ENCODE results near the gene BBOX1. TPM values are rescaled to one million over a fixed set of nuclear protein-coding genes. Genes with fewer than 3 reads are reported as not detected.

BBOX1 gene, protein sequence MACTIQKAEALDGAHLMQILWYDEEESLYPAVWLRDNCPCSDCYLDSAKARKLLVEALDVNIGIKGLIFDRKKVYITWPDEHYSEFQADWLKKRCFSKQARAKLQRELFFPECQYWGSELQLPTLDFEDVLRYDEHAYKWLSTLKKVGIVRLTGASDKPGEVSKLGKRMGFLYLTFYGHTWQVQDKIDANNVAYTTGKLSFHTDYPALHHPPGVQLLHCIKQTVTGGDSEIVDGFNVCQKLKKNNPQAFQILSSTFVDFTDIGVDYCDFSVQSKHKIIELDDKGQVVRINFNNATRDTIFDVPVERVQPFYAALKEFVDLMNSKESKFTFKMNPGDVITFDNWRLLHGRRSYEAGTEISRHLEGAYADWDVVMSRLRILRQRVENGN
- under 1 TPM in 1 of 4 donors, not detected in 3; 0.55 TPM for total RNA-seq

DNA sequence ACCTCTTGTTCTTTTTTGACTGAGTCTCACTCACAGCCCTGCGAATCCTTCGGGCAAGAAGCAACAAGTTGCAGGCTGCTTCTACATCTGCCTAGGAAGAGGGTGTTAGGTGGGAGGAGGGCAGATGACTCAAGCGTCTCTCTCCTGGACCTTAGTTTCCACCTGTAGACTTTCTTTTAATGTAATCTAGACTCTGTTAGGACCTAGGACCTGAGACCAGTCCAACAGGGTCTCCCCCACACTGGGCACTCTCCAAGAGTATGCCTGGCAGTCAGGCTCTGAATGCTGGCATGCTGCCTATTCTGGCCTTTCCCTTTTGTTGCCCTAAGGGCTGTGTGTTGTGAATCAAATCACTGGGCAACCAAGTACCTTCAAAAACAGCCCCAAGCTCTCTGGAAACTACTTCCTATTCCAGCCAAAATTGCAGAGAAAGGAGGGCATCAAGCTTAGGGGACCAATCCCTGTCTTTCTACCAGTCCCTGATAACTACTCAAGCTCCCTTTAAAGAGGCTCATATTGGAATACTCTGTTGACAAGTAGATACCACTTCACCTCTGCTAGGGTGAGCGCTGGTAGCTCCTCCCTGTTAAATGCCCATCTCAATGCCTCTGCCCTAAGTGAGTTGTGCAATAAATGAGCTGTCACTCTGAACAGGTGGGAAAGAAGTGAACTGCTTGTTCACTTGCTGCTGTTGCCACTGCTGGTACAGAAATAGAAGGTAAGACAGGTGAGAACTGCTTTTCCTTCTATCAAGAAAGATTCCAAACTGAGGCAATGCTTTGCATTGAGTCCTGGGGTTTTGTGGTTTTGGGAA is at the start of gene BBOX1:
BBOX1 (plus strand) TSS at position 514 of the 814 bp plus-strand sequence. CDS start 14,616 bp downstream, outside the sequence.
- H3K27ac ChIP-seq, result no peak within 1 kb of the TSS

DNA sequence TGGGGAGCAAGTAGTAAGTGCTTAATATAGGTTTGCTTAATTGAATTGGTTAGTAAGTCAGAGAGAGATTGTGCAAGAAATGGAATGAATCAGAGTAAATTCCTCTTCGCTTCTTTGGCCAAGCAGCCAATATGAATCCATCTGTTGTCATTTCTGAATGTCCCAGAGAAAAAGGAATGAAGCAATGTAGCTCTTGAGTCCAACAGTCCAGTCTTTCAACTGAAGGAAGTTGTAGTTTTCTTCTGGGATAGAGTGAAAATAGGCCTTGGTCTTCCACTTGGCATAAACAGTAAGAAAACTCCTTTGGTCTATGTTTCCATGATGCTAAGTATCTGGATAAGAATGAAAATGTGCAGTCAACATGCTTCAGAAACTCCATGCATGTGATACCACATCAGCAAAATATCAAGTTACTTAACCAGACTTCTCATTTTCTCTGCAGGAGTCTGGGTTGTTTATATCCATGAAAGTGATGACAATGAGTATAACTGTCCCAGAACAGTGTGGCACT is 48.5 kb upstream of the BBOX1 start:
- no peak for TF ChIP-seq CTCF (IDR thresholded peaks at IDR 0.05)
- no peak for TF ChIP-seq POLR2A (IDR thresholded peaks at IDR 0.05)
- Histone ChIP-seq H3K27me3 (no peaks in the 10 kb centered on the region), H3K36me3 (no peaks in the 10 kb centered on the region), H3K27ac (peak overlapping the region; percentile 50 to 74), H3K4me3 (no peak overlapping the region), H3K4me1 (peaks cover 0 to 5% of the 10 kb centered on the region in 2 donors), H3K9me3 (no peaks in the 10 kb centered on the region)
- DNase-seq, result peak in 1 of 2 donors; percentile 33
- intact Hi-C loops (cut with DNase I; ENCODE audit: low total_unique reads), result no loop called here

More for the DNA sequence above, at the start of gene BBOX1:
- H3K4me1 ChIP-seq, result no peaks in the 10 kb centered on the region
- no peaks in the 10 kb centered on the region for H3K36me3 ChIP-seq
- H3K27me3 ChIP-seq, result no peaks in the 10 kb centered on the region
- peak in 1 of 2 donors; percentile 35 for DNase-seq
- intact Hi-C loops (cut with DNase I; ENCODE audit: low total_unique reads), result no loop called here
- TF ChIP-seq CTCF (IDR thresholded peaks at IDR 0.05) (no peak), POLR2A (IDR thresholded peaks at IDR 0.05) (no peak)
- H3K4me3 ChIP-seq, result no peak within 1 kb of the TSS
- no peaks in the 10 kb centered on the region for H3K9me3 ChIP-seq

- H3K36me3 ChIP-seq, result no peaks in the 10 kb centered on the region
- TF ChIP-seq CTCF (IDR thresholded peaks at IDR 0.05) (no peak), POLR2A (IDR thresholded peaks at IDR 0.05) (no peak)
- DNase-seq, result peak; percentile 46
- H3K4me3 ChIP-seq, result peak within 1 kb of the TSS; percentile 44 to 54
- H3K27ac ChIP-seq, result peak within 1 kb of the TSS; percentile 69 to 74
- H3K4me1 ChIP-seq, result peaks cover 0 to 5% of the 10 kb centered on the region in 2 donors
- intact Hi-C loops (cut with DNase I; ENCODE audit: low total_unique reads), result no loop called here
- no peaks in the 10 kb centered on the region for H3K27me3 ChIP-seq
- H3K9me3 ChIP-seq, result no peaks in the 10 kb centered on the region
These were observed 46.6 kb upstream of the BBOX1 start, which contains the start of gene FIBIN for GRCh38 chr11:26993965-26994457. TSS of gene FIBIN (plus strand) at chr11:26994112. CDS start at chr11:26994527, 415 bp downstream.

DNA sequence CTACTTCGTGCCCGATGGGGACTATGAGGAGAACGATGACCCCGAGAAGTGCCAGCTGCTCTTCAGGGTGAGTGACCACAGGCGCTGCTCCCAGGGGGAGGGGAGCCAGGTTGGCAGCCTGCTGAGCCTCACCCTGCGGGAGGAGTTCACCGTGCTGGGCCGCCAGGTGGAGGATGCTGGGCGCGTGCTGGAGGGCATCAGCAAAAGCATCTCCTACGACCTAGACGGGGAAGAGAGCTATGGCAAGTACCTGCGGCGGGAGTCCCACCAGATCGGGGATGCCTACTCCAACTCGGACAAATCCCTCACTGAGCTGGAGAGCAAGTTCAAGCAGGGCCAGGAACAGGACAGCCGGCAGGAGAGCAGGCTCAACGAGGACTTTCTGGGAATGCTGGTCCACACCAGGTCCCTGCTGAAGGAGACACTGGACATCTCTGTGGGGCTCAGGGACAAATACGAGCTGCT is 46.0 kb upstream of the BBOX1 start:
- Histone ChIP-seq H3K9me3 (no peaks in the 10 kb centered on the region), H3K4me3 (peak overlapping the region; percentile 44 to 54), H3K4me1 (peaks cover 0 to 5% of the 10 kb centered on the region in 2 donors), H3K27ac (peak overlapping the region; percentile 69 to 74), H3K27me3 (no peaks in the 10 kb centered on the region), H3K36me3 (no peaks in the 10 kb centered on the region)
- no peak for TF ChIP-seq POLR2A (IDR thresholded peaks at IDR 0.05)
- TF ChIP-seq CTCF (IDR thresholded peaks at IDR 0.05), result no peak
- intact Hi-C loops (cut with DNase I; ENCODE audit: low total_unique reads), result no loop called here
- peak; percentile 31 to 34 for DNase-seq
